ENCODE results near the gene TMEM40.
"Not testable (repeated sequence)": the region's sequence is repeated elsewhere in the genome, so short reads cannot be mapped to it uniquely, and the experiment has no call there.

The TMEM40 gene

GRCh38 chr3:12709334-12709733 is 49.7 kb downstream of the TMEM40 start:
- DNase-seq: no peak

DNA sequence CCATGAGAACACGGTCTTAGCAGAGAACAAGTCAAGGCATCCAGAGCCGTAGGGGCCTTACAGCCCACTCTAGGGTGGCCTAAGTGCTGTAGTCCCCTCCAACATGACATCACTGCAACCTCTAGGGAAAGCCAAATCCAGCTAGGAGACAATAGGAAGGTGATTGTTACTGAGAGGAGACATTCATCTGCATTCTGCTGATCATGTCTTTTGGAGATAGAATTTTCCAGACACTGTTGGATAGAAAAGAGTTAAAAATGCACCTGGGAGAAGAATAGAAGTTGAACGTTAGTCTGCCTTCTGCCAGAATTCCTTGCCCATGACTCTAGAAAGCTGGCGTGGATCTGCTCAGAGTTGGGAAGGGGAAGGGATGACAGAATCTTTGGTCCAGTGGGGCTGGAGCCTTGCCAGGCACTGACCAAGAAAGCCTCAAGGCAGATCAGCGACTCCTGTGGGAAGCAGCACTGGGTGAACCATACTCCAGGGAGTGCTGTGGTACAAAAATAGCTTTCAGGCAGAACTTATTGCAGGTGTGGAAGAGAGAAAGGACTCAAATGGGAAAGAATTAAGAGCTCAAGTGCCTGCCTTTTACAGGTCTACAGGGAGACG is 50.4 kb downstream of the TMEM40 start:
- no peak for DNase-seq

DNA sequence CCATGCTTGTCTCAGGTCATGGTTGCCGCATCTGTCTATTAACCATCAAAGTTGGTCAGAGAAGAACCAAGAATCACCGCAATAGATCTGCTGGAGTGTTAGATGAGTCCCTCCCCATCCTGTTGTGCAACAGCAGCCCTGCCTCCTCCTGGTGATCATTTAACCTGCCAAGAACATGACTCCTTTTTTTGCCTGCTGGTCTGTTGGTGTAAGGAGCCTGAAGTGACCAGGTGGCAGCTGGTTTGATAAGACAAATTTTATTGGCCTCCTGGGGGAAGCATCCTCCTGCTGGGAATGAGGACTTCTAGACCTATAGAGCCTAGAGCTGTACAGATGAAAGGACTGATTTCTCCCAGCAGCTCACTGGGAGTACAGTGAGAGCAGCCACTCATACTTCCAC is 51.6 kb downstream of the TMEM40 start:
- no peak for DNase-seq

GRCh38 chr3:12706504-12707253 is 52.4 kb downstream of the TMEM40 start:
- peak; percentile 73 to 88 for DNase-seq

- DNase-seq: no peak
Measured at GRCh38 chr3:12705981-12706380, 53.1 kb downstream of the TMEM40 start.

DNA sequence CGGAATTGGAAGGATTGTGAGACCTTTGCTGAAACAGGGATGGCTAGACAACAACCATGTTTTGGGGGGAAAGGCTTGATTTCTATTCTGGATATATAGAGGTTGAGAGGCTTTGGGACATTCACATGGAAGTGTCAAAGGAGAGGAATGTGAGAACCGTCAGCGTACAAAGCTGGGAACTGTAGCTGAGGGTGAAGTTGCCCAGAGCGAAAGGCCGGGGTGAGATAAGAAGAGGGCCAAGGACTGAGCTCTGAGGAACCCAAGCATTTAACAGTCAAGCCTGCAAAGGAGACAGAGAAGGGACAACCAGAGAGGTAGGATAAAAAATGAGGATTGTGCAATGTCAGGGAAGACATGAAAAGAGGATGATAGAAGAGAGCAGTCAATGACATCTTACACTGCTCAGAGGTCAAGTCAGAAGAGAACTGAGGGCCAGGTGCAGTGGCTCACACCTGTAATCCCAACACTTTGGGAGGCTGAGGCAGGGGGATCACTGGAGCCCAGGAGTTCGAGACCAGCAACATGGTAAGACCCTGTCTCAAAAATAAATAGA is 53.6 kb downstream of the TMEM40 start:
- no peak for DNase-seq

DNA sequence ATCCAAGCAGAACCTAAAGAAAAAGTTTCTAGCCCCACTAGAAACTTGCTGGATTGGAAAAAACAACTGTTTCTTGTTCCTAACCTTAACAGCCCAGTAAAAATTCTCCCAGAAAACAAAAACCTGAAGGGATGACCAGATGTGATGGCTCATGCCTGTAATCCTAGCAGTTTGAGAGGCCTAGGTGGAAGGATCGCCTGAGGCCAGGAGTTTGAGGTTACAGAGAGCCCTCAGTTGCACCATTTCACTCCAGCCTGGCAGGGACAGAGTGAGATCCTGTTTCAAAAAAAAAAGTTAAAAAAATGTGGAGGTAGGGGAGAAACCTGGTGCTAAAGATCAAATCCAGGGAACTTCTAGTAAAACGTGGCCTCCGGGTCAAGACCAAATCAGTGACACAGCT is 56.6 kb downstream of the TMEM40 start:
- no peak for DNase-seq

DNA sequence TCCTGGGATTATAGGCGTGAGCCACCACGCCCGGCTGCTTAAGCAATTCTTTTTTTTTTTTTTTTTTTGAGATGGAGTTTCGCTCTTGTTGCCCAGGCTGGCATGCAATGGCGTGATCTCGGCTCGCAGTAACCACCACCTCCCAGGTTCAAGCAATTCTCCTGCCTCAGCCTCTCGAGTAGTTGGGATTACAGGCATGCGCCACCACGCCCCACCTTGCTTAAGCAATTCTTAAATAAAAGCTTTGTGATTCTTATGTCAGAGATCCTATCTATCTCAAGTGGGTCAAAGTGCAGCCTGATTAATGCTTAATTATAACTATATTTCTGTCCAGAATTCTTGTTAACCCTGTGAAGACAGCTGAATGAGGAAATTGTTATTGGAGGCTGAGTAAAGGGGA is 57.5 kb downstream of the TMEM40 start:
- not testable (repeated sequence) for DNase-seq

- no peak for DNase-seq
Measured at GRCh38 chr3:12700800-12701199, 58.3 kb downstream of the TMEM40 start.

- DNase-seq: no peak
Measured at GRCh38 chr3:12695916-12696315, 63.1 kb downstream of the TMEM40 start.

- DNase-seq: no peak
Measured at GRCh38 chr3:12695112-12695511, 63.9 kb downstream of the TMEM40 start.

- no peak for DNase-seq
Measured at GRCh38 chr3:12692444-12692843, 66.6 kb downstream of the TMEM40 start.

GRCh38 chr3:12689997-12690711 is 68.9 kb downstream of the TMEM40 start:
- no peak for DNase-seq

DNA sequence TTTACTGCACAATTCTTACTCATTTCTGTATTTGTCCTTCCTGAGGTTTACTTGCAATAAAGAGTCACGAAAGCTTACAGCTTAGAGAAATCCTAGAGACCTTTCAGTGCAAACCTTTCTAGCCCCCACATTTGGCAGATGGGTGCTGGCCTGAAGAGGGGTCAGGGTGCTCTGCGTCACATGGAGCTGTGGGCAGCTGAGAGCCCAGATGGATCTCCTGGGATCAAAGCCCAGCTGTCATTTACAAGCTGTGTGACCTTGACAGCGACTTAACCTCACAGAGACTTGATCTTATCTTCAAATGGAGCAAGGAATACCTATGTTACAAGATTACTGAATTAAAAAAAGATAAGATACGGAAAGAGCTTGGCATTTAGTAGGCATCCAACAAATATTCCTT is 71.1 kb downstream of the TMEM40 start:
- DNase-seq: no peak

- no peak for DNase-seq
Measured at GRCh38 chr3:12686096-12686495, 73.0 kb downstream of the TMEM40 start.

All from inflammatory macrophage treated with lipopolysaccharide for 1 hour (primary cell).